NCI-H1694 (cell line): Measurements from ENCODE around the gene PPA2.
"Not testable (repeated sequence)": the region's sequence is repeated elsewhere in the genome, so short reads cannot be mapped to it uniquely, and the experiment has no call there.

Source experiments
- DNase-seq: peaks from one replicate; lab custom pipeline; 2025; lab: John Stamatoyannopoulos, UW

PPA2 gene

DNA sequence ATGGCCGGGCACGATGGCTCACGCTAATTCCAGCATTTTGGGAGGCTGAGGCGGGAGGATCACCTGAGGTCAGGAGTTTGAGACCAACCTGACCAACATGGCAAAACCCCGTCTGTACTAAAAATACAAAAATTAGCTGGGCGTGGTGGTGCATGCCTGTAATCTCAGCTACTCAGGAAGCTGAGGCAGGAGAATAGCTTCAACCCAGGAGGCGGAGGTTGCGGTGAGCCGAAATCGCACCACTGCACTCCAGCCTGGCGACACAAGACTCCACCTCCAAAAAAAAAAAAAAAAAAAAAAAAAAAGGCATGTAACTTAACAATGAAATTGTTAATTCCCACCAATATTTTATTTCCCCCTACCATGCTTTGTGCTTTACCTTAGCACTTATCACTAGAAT, 15.3 kb downstream of the PPA2 start:
- DNase-seq = not testable (repeated sequence)

DNA sequence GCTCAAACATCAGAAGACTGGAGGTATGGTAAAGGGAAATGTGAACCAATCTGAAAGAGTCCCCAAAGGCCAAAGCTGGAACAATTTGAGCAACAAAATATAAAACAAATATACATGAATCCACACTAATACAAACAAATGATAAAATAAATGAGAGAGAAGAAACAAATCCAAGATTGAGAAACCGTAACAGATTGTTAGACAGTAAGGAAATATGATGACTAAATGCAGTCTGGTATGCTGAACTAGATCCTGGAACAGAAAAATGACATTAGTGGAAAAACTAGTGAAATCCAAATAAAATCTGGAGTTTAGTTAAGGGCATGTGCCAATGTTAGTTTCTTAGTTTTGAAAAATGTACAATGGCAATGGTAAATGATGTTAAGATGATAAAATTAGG, 15.9 kb downstream of the PPA2 start:
- no peak for DNase-seq

DNA sequence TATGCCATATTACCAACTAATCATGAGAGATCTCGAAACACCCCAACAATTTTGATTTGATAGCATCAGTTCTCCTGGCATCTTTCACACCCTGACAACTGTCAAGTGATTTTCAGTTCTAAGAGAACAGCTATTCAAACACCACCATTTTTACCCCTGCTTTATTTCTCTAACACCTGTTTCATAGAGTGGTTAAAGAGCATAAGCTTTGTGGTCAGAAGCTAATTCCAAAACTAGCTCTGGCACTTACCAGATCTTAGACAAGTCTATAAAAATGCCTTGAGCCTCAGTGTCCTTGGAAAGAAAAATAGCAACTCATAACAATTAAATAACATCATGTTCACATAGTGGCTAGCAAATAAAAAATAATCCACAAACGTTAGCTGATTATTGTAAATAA, 17.9 kb downstream of the PPA2 start:
- DNase-seq = no peak

DNA sequence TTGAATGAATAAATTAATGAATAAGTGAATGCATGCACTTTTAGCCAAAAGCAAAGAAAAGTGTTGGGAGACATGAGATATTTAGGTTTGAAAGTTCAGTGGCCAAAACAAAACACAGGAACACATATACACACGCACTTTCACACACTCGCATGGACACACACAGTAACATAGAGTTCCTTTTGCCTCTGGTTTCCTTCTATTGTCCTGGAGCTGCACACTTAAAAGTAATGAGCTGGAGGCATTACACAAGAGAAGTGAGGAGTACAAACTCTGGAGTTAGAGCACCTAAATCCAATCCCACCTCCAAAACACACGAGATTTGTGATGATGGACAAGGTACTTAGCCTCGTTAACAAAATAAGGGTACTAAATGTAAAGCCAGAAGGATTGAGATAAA, 18.7 kb downstream of the PPA2 start:
- DNase-seq = no peak

DNA sequence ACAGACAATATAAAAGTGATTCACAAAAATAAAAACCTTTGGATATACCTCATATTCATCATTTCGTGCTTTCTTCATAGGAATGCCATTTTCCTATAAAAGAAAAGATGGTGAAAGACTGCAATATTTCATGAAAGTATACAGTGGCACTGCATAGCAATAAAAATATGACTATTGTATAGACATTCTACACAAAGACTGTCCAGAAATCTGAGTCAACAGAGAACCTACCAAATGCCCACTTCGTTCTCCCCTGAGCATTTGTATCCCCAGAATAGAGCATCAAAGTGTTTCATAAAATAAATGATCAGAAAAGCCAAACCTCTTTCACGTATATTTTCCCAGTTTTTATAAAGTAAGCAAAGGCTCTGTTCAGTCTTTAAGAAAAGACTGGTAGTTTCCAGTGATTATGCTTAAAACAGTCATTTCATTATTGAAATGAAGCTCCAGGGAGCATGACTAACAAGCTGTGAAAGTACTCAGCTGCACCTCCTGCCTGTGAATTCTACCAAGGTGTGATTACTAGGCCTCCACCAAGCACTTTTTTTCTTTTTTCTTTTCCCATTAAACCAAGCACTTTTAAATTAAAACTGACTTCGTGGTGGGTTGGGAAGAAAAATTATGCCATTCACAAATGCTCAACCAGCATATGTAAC, 20.2 kb downstream of the PPA2 start:
- DNase-seq = no peak

DNA sequence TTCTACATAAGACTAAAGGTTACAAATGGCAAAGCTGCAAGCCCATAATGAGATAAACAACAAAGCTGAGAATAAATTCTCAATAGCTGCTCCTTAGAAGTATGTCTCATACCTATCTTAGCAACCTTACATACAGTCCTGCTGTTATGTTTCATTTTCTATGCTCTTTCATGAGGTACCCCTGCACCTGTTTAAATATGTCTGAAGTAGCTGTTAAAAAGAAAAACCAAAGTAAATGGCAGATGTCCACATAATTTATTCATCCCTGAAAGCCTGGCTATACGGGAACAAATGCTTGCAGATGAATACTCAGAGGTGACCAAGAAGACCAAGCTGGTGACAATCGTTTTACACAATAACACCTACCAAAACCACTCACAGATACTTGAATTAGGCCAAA, 22.5 kb downstream of the PPA2 start:
- no peak for DNase-seq

DNA sequence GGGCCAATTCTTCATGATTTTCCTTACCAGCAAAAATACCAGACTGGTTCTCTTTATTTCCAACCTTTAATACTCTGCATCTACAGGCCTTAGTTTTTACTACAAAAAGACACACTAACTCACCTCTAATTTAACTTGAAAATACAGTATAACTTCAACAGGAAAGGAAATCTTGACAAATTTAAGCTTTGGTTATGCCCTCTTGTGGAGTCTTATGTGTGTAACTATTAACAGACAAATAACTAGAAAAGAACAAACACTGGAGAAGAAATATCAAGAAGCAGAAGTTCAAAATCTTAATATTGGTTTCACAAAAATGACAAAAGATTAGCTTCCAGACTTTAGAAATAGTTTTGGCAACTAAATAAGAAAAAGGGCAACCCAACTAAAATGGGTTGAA, 33.0 kb downstream of the PPA2 start:
- no peak for DNase-seq

DNA sequence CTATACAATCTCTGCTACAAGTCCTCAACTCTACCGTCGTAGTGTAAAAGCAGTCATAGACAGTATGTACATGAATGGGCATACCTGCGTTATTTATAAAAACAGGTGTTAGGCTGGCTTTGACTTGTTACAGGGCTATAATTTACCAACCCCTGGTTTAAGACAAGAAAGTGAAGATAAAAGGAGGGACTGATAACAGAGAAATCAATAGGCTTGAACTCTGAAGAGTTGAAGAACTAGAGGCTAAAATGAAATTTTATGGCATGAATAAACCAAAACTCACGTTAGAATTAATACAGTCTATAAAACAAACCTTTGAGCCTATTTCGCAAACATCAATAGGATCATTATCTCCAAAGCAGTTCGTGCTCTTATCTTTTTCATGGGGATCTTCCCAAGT, 36.2 kb downstream of the PPA2 start:
- no peak for DNase-seq

DNA sequence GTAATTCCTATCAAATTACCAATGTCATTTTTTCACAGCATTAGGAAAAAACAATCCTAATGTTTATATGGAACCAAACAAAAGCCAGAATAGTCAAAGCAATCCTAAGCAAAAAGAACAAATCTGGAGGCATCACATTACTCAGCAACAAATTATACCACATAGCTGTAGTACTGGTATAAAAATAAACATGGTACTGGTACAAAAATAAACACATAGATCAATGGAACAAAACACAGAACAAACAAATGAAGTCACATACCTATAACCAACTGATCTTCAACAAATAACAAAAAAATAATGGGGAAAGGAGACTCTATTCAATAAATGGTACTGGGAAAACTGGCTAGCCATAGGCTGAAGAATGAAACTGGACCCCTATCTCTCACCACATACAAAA, 37.4 kb downstream of the PPA2 start:
- no peak for DNase-seq

DNA sequence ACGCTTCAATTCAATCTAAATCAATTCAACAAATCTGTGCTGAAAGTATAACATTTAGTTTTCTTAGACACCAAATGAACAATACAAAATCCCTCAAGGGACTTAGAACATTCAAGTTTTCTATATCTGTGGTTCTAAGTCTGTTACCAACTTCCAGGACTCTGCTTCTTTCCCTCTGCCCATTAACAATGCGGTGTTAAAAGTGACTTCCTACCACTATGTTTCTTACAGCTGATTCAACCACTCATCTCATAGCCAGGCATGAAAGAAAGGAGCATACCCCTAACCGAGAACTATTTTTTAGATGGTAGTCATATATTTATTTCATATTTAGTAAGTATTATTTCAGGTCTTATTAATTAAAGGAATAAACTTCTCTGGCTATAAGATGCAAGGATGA, 38.9 kb downstream of the PPA2 start:
- no peak for DNase-seq

DNA sequence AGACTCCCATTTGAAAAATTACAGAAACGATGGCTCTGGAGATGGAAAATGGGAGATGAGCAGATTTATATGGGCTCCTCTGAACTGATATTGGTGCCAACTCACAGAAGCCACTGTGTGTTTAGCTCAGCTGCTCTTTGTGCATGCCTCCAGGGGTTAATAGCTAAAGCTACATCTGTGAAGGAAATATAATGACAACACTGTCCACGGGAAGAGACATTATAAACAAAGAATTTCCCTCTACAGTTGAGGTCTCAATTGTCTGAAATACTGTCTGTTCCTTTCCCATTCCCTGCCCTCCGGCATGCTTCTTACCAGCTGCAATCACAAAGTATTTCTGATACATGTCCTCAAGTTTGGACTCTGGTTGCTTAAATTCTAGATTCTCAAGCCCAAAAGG, 40.4 kb downstream of the PPA2 start:
- no peak for DNase-seq

DNA sequence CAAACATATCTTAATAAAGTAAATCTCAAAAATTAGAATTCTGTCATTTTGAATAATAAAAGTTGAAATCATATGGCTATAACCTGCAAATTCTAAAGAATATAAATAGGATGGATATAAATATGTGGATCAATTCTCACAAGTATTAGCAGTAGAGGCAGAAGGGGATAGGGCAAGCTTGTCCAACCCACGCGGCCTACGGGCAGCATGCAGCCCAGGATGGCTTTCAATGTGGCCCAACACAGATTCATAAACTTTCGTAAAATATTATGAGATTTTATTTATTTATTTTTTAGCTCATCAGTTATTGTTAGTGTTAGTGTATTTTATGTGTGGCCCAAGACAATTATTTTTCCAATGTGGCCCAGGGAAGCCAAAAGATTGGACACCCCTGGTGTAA, 41.4 kb downstream of the PPA2 start:
- no peak for DNase-seq

DNA sequence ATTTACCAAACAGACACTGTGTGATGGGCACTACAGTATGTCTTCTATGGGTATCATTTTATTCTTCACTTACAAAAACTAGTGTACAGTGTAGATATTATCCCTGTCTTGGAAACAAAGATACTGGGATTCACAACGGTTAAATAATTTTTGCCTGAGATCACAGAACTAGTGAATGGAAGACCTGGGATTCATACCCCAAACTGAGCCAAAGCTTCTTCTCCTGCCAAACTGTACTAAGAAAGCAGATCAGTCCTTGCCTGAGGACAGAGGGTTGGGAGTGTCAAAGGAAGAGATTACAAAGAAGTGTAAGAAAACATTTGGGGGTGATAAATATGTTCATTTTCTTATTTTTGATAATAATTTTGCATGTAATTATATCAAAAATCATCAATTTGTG, 43.1 kb downstream of the PPA2 start:
- no peak for DNase-seq

DNA sequence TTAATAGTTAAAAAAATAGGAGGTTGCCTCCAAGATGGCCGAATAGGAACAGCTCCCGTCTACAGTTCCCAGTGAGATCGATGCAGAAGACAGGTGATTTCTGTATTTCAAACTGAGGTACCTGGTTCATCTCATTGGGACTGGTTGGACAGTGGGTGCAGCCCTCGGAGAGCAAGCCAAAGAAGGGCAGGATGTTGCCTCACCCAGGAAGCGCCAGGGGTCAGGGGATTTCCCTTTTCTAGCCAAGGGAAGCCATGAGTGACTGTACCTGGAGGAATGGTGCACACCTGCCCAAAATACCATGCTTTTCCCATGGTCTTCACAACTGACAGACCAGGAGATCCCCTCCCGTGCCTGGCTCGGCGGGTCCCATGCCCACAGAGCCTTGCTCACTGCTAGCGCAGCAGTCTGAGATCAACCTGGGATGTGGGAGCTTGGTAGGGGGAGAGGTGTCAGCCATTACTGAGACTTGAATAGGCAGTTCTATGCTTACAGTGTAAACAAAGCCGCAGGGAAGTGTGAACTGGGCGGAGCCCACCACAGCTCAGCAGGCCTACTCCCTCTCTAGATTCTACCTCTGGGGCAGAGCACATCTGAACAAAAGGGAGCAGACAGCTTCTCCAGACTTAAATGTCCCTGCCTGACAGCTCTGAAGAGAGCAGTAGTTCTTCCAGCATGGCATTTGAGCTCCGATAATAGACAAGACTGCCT, 47.5 kb downstream of the PPA2 start:
- no peak for DNase-seq

DNA sequence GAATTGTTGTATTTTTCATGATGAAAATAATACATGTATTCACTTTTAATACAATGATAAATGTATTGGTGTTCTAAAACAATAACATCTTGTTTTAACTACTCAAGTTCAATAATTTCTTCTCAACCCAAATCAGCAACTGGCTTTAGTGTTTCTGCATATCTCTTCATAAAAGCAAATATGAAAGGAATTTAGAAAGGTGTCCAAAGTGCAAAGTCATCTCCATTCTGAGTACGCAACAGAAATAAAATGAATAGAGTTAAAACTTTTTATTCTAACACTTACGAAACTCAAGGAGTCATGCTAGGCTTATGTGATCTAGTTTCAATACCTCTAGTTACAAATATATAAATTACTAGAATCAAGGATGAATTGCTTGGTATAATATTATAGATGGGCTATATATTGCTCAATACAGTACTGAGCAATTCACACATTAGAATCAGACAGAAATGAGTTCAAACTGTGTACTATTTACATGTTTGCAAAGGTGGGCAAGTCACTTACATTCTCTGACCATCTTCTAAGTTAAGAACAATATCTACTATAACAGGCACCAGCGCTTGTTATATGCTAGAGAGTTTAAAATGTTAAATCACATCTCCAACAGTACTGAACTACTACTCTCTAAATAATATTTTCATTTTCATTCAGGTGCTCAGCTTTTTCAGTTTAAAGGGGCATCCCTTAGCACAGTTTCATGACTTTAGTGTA, 51.5 kb downstream of the PPA2 start:
- DNase-seq = no peak

DNA sequence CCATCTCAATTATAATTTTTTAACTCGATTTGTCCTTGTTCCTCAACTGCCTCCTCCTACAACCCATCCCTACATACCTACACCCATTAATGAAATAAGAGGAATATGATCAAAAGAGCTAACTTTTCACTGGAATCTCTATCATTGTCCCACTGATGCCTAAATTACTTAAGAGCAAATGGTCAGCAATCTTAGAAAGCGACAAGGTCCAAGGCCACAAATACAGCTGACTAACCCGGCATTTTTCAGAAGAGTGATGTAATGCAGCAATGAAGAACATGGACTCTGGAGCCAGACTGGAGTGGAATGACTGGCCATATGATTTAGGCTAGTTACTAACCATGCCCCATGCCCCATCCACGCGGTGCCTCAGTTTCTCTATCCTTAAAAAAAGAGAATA, 56.2 kb downstream of the PPA2 start:
- no peak for DNase-seq

DNA sequence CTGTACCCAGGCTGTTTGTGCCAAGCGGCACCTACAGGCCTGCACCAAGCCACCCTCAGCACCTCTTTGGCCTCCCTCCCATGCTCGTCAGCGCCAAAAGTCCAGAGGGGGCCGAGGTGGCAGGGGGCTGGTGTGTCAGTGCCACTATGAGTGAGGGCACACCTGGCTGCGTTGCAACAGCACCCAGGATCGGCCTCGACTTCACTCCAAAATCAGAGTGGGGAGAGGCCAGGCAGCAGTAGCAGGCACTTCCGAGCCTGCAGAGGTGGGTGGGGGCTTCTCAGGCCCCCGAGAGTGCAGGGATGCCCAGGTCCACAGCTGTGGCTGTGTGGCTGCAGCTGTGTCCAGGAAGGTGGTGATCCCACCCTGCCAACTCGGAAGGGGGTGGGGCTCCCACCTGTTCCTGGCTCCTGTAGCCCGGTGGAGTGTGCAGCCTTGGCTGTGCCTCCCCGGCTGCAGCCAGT, 58.5 kb downstream of the PPA2 start:
- DNase-seq = no peak

DNA sequence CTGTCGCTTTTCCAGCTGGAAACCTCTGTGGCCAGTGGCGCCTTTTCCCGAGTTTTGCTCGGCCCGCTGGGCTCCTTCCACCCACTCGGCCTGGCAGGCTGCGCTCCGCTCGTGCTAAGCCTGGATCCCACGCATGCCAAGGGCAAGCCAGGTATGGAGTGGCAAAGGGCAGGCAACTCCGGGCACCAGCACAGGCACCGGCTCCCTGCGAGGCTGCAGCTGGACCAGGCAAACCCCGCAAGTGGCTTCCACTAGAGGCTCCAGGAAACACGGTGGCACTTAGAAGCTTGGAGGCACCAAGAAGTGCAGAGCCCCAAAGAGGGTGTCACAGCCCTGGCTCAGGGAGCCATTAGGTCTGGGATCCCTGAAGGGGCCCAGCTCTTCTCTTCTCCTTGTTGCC, 59.5 kb downstream of the PPA2 start:
- DNase-seq = no peak

DNA sequence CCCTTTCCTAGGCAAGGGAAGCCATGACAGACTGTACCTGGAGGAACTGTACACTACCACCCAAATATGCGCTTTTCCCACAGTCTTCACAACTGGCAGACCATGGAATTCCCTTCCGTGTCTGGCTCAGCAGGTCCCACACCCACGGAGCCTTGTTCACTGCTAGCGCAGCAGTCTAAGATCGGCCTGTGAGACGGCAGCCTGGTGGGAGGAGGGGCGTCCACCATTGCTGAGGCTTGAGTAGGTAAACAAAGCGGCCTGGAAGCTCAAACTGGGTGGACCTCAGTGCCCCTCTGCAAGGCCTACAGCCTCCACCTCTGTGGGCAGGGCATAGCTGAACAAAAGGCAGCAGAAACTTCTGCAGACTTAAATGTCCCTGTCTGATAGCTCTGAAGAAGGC, 64.7 kb downstream of the PPA2 start:
- not testable (repeated sequence) for DNase-seq

DNA sequence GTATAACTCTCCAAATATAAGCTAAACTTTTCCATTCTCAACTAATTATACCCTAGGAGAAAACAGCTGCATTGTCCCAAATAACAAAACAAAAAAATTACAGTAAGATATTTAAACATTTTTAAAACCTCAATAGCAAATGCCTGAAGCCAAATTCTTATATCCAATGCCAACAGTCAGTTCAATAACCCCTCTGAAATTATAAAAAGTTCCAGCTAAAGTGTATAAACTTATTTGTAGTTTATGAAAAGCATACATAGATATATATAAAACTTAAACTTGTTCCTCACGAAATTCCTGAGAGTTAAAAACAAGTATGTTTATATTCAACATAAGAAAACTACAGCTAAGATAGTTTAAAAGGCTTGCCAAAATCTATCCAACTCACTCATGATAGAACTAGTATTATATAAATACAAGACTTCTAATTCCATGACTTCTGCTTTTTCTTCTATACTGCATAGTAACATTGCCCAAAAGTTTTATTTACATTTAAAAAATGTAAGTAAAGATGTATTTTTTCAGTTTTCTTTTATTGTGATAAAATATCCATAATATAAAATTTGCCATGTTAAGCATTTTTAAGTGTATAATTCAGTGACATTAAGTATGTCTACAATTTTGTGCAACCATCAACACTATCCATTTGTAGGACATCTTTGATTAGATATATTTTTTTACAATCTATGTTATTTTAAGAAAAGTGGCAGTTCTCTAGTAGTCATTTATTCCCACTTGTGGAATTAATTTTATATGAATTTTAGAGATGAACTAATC, 72.8 kb downstream of the PPA2 start:
- DNase-seq = no peak

DNA sequence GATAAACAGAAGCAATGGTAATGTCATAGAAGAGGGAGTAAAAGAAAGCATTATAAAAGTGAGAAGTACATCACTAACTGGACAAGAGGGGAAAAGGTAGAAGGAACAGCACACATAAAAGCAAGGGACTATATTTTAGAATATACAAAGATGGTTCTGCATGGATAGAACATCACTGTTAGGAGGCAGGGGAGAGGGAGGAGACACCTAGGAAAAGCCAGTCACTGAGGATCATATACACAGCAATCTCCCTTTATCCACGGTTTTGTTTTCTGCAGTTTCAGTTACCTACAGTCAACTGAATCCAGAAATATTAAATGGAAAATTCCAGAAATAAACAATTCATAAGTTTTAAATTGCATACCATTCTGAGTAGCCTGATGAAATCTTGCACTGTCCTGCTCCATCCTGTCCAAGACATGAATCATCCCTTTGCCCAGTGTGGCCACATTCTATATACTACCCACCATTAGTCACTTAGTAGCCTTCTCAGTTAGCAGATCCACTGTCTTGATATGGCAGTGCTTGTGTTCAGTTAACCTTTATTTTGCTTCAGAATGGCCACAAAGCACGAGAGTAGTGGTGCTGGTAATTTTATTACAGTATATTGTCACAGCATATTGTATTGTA, 74.2 kb downstream of the PPA2 start:
- no peak for DNase-seq

DNA sequence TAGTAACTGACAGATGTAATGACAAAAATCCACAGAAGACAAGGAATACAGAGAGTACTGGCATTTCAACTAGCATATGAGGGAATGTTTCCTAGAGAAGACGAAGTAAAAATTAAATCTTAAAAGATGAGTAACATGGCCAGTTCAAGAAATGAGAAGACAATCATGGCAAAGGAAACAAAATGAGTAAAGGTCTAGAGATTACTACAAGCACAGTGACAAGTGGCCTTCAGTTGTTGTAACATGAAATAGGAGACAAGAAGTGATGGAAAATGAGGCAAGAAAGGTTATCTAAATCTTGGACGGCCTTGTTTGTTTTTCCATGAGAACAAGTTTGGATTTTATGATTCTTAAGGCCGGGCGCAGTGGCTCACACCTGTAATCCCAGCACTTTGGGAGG, 81.0 kb downstream of the PPA2 start:
- no peak for DNase-seq
